Endothelial cell of umbilical vein (primary cell): ENCODE measurements around the gene OCRL. TPM values are rescaled to one million over a fixed set of nuclear protein-coding genes. Genes with fewer than 3 reads are reported as not detected.

Experiments
- BruUV-seq: library from RNA; stranded (reverse); fragments of 400-500 nt; replicated peaks from 2 replicates; lab custom pipeline; 2021; lab: Mats Ljungman, UMichigan
- CTCF ChIA-PET: fragments of 300-600, 350-600 bp; sonication (Branson Sonifier 250); formaldehyde crosslinking; loops from one replicate; lab custom pipeline; 2021; ENCODE audit warnings: antibody characterized with exemption, inconsistent platforms; lab: Charles Lee
- POLR2A ChIA-PET: fragments of 300-600, 350-600 bp; sonication (Branson Sonifier 250); formaldehyde crosslinking; loops from one replicate; lab custom pipeline; 2021; ENCODE audit warnings: antibody characterized with exemption, inconsistent platforms; lab: Charles Lee
- DNase-seq: peaks from one replicate; pipeline ENCODE4 v3.0.0-alpha.2; 2011; ENCODE audit warnings: low read depth, low spot score
- FAIRE-seq: peaks from 2 replicates; lab custom pipeline; 2011; peaks lifted over from hg19 to GRCh38; lab: Jason Lieb, UNC
- H2AFZ ChIP-seq: 2 replicates; pipeline ENCODE4 v1.6.0; 2012; ENCODE audit warnings: low read depth, low read length, control low read depth, inconsistent platforms
- H3K27ac ChIP-seq: 2 replicates; pipeline ENCODE4 v1.5.1; 2011; ENCODE audit warnings: low read depth, mild to moderate bottlenecking, control low read depth, low read length, moderate library complexity; ENCODE audit not compliant: insufficient read depth
- H3K27me3 ChIP-seq, 2 experiments: 2 replicates each; pipeline versions ENCODE4 v1.6.0 to v1.6.1; 2011; ENCODE audit warnings: low read length in 2 of 2, mixed read lengths in 1 of 2; ENCODE audit not compliant: control insufficient read depth in 2 of 2, insufficient read depth in 2 of 2
- H3K36me3 ChIP-seq, 2 experiments: 2 replicates in 1 of 2; 3 replicates in 1 of 2; pipeline ENCODE4 v1.5.1; 2011; ENCODE audit warnings: low read length in 2 of 2, mild to moderate bottlenecking in 1 of 2, moderate library complexity in 1 of 2; ENCODE audit not compliant: control insufficient read depth in 2 of 2, insufficient read depth in 2 of 2; ENCODE audit errors: extremely low read depth in 1 of 2
- H3K4me1 ChIP-seq: 3 replicates; pipeline ENCODE4 v1.5.1; 2011; ENCODE audit warnings: mild to moderate bottlenecking, low read length; ENCODE audit not compliant: control insufficient read depth, insufficient read depth; ENCODE audit errors: extremely low read depth
- H3K4me2 ChIP-seq: 2 replicates; pipeline ENCODE4 v1.6.1; 2011; ENCODE audit warnings: low read length, control low read depth, mixed read lengths; ENCODE audit not compliant: insufficient read depth
- H3K4me3 ChIP-seq, 3 experiments: fragments of 200-600 bp in 1 of 3; sonication (generic), shearing (Covaris generic) in 1 of 3; replicated peaks in 1 of 3; 2 replicates each; pipeline ENCODE4 v1.5.1; 2011 to 2016; ENCODE audit warnings: control low read depth in 3 of 3, low read length in 3 of 3, mild to moderate bottlenecking in 2 of 3, inconsistent platforms in 1 of 3, low read depth in 1 of 3, moderate library complexity in 1 of 3; ENCODE audit not compliant: insufficient read depth in 1 of 3
- H3K79me2 ChIP-seq: 2 replicates; pipeline ENCODE4 v1.6.0; 2012; ENCODE audit warnings: low read length, inconsistent platforms; ENCODE audit not compliant: control insufficient read depth, insufficient read depth
- H3K9ac ChIP-seq: replicated peaks from 2 replicates; pipeline ENCODE3; 2011; ENCODE audit warnings: low read length, control low read depth; ENCODE audit not compliant: insufficient read depth; ENCODE audit errors: extremely low read depth
- H3K9me1 ChIP-seq: replicated peaks from 3 replicates; pipeline ENCODE4 v1.6.0; 2011; ENCODE audit warnings: mild to moderate bottlenecking, low read length; ENCODE audit not compliant: control insufficient read depth, insufficient read depth; ENCODE audit errors: extremely low read depth
- H3K9me3 ChIP-seq: replicated peaks from 2 replicates; pipeline ENCODE4 v1.5.1; 2012; ENCODE audit warnings: low read length, inconsistent platforms; ENCODE audit not compliant: control insufficient read depth, insufficient read depth
- H4K20me1 ChIP-seq: replicated peaks from 2 replicates; pipeline ENCODE3; 2011; ENCODE audit warnings: mild to moderate bottlenecking, low read length; ENCODE audit not compliant: control insufficient read depth, insufficient read depth; ENCODE audit errors: extremely low read depth
- EZH2 ChIP-seq: IDR thresholded peaks from 2 replicates; pipeline ENCODE4 v1.6.1; 2012; ENCODE audit warnings: borderline replicate concordance, low read depth, mild to moderate bottlenecking, moderate library complexity, low read length, inconsistent platforms; ENCODE audit not compliant: severe bottlenecking
- FOS ChIP-seq: IDR thresholded peaks from 2 replicates; pipeline ENCODE4 v1.6.1; 2011; ENCODE audit warnings: mild to moderate bottlenecking, low read length, moderate library complexity, borderline replicate concordance; ENCODE audit not compliant: insufficient read depth
- GATA2 ChIP-seq: IDR thresholded peaks from 2 replicates; pipeline ENCODE4 v1.7.0; 2011; ENCODE audit warnings: low read depth, mild to moderate bottlenecking, moderate library complexity, mixed read lengths, low read length; ENCODE audit not compliant: insufficient read length, insufficient read depth
- JUN ChIP-seq: IDR thresholded peaks from 2 replicates; pipeline ENCODE4 v1.6.1; 2011; ENCODE audit warnings: borderline replicate concordance, low read depth; ENCODE audit not compliant: insufficient read length, insufficient read depth
- MYC ChIP-seq: IDR thresholded peaks from one replicate; pipeline ENCODE4 v1.6.1; 2011; ENCODE audit warnings: mild to moderate bottlenecking, low read depth, low read length
- POLR2A ChIP-seq: IDR thresholded peaks from 2 replicates; pipeline ENCODE4 v1.6.1; 2012; ENCODE audit warnings: low read depth, mild to moderate bottlenecking, control low read depth, low read length
- POLR2AphosphoS5 ChIP-seq: IDR thresholded peaks from 2 replicates; pipeline ENCODE4 v1.6.1; 2012; ENCODE audit warnings: low read depth, mild to moderate bottlenecking, control low read depth, low read length, moderate library complexity; ENCODE audit not compliant: insufficient read depth
- dilution Hi-C: fragments of 300-500 bp; cut with MboI; formaldehyde crosslinking; loops from one replicate; pipeline ENCODE4 v1.15.0; 2019; ENCODE audit warnings: low sequenced_read_pairs; ENCODE audit not compliant: extremely low pct_ligation_motif_present
- intact Hi-C: fragments of 100-400 bp; cut with micrococcal nuclease; formaldehyde crosslinking; loops from one replicate; pipeline ENCODE4 v1.10.0; 2022
- polyA plus RNA-seq, 4 experiments: library from polyadenylated mRNA; depleted of rRNA in 3 of 4; stranded (reverse) in 3 of 4; unstranded in 1 of 4; fragments of >200 nt; gene quantifications; 2 replicates each; pipeline versions ENCODE4 v1.2.1 to v1.2.3, GENCODE V29; 2011 to 2012; ENCODE audit warnings: missing spikeins in 1 of 4
- total RNA-seq: library from RNA; stranded (reverse); gene quantifications from 2 replicates; pipeline ENCODE4 v1.2.3, GENCODE V29; 2021
- TF ChIP-seq, protein P1 (sequence below): IDR thresholded peaks from 2 replicates; pipeline ENCODE4 v1.6.1; 2011; ENCODE audit not compliant: insufficient read depth, insufficient read length
- TF ChIP-seq, protein P2 (sequence below), 2 donors: IDR thresholded peaks; 1 replicate in 1 of 2; 2 replicates in 1 of 2; pipeline ENCODE4 v1.5.1; 2011; ENCODE audit warnings: low read length in 2 of 2, mild to moderate bottlenecking in 2 of 2, moderate library complexity in 2 of 2, control low read depth in 1 of 2, inconsistent platforms in 1 of 2, low read depth in 1 of 2; ENCODE audit not compliant: insufficient read depth in 1 of 2; ENCODE audit errors: extremely low read depth in 1 of 2

OCRL gene
- total and polyA plus RNA-seq, 2 donors (not counting 3 experiments of a cell fraction or from before 2014, with no cell fraction given), result 14.6 to 20.9 TPM

DNA sequence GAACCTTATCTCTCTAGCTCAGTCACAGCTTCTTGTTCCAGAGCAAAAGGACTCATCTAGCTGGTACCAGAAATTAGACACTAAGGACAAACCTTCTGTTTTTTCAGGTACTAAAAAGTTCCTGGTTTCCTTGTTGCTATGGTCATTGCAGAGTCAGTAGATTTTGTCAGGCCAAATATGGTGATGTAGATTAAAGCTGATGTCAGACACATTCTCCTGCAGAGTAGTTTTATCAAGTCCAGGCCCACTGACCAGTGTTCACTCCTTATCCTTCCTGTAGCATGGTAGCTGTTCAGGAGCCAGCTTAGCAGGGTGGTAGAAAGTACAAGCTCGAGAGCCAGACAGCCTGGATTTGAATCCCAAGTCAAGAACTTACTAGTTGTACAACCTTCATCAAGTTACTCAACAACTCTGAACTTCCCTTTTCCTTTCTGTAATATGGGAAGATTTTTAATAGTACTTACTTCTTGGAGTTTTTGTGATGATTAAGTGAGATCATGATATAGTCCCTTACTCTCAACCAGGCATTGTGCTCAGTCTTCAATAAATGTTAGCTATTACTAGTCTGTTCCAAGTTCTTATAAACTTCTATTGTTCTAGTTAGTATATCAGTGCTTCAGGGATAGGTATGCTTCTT, 17.9 kb downstream of the OCRL start:
- no TSS peak for BruUV-seq
- ChIA-PET POLR2A (no interaction called here), CTCF (interaction anchor here (2.3 kb wide), 1 partner anchor 18 kb away, joined by 5 read pairs; the partner anchor contains the start of gene OCRL)
- H3K27ac ChIP-seq, result no peak overlapping the region
- H3K79me2 ChIP-seq, result no peaks in the 10 kb centered on the region
- no peaks in the 10 kb centered on the region for H3K4me1 ChIP-seq
- no peaks in the 10 kb centered on the region for H4K20me1 ChIP-seq
- dilution Hi-C loops, result no loop called here
- FAIRE-seq (no peak), DNase-seq (peak; percentile 55)
- no peaks in the 10 kb centered on the region for H3K9me3 ChIP-seq
- H3K36me3 ChIP-seq, result no peaks in the 10 kb centered on the region
- TF ChIP-seq MYC (no peak), JUN (no peak), POLR2A (no peak), EZH2 (no peak), FOS (no peak), GATA2 (no peak), POLR2AphosphoS5 (no peak)
- TF ChIP-seq, protein P1, sequence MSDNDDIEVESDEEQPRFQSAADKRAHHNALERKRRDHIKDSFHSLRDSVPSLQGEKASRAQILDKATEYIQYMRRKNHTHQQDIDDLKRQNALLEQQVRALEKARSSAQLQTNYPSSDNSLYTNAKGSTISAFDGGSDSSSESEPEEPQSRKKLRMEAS, result no peak
- TF ChIP-seq, protein P2, sequence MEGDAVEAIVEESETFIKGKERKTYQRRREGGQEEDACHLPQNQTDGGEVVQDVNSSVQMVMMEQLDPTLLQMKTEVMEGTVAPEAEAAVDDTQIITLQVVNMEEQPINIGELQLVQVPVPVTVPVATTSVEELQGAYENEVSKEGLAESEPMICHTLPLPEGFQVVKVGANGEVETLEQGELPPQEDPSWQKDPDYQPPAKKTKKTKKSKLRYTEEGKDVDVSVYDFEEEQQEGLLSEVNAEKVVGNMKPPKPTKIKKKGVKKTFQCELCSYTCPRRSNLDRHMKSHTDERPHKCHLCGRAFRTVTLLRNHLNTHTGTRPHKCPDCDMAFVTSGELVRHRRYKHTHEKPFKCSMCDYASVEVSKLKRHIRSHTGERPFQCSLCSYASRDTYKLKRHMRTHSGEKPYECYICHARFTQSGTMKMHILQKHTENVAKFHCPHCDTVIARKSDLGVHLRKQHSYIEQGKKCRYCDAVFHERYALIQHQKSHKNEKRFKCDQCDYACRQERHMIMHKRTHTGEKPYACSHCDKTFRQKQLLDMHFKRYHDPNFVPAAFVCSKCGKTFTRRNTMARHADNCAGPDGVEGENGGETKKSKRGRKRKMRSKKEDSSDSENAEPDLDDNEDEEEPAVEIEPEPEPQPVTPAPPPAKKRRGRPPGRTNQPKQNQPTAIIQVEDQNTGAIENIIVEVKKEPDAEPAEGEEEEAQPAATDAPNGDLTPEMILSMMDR (IDR thresholded peaks at IDR 0.05; ENCODE audit: extremely low read depth in 1 of 2, insufficient read depth in 1 of 2, low read depth in 1 of 2, low read length in 2 of 2), result no peak
- no peak overlapping the region for H3K4me3 ChIP-seq
- no peaks in the 10 kb centered on the region for H3K27me3 ChIP-seq
- H2AFZ ChIP-seq, result no peak overlapping the region
- intact Hi-C loops, result no loop called here
- H3K9me1 ChIP-seq, result no peaks in the 10 kb centered on the region
- no peak overlapping the region for H3K4me2 ChIP-seq
- no peak overlapping the region for H3K9ac ChIP-seq
